Erythroblast (primary cell): ENCODE measurements around the gene RTN4.

Experiments used
- GATA1 ChIP-seq: IDR thresholded peaks from 2 replicates; pipeline ENCODE4 v1.6.1; 2011; ENCODE audit warnings: low read depth, mild to moderate bottlenecking, control low read depth, low read length, moderate library complexity
- POLR2A ChIP-seq: IDR thresholded peaks from 2 replicates; pipeline ENCODE4 v1.6.1; 2011; ENCODE audit warnings: mild to moderate bottlenecking, low read length

GRCh38 chr2:54957321-54957999 is 92.8 kb downstream of the RTN4 start:
- TF ChIP-seq POLR2A (no peak), GATA1 (no peak)
